HG02798 (cell line): ENCODE results near the gene GPR62.
"Not testable (repeated sequence)": the region's sequence is repeated elsewhere in the genome, so short reads cannot be mapped to it uniquely, and the experiment has no call there.

Source experiments
- ATAC-seq: cut with Tn5 transposase; IDR thresholded peaks from one replicate; pipeline ENCODE4 v1.9.1; 2021; ENCODE audit warnings: mild to moderate bottlenecking; ENCODE audit not compliant: unreplicated experiment, poor library complexity

Gene GPR62

GRCh38 chr3:51986010-51986947 lies 31.1 kb downstream of the GPR62 start:
- ATAC-seq, result no peak

- ATAC-seq, result no peak
Measured at GRCh38 chr3:51987568-51987967, 32.4 kb downstream of the GPR62 start.

DNA sequence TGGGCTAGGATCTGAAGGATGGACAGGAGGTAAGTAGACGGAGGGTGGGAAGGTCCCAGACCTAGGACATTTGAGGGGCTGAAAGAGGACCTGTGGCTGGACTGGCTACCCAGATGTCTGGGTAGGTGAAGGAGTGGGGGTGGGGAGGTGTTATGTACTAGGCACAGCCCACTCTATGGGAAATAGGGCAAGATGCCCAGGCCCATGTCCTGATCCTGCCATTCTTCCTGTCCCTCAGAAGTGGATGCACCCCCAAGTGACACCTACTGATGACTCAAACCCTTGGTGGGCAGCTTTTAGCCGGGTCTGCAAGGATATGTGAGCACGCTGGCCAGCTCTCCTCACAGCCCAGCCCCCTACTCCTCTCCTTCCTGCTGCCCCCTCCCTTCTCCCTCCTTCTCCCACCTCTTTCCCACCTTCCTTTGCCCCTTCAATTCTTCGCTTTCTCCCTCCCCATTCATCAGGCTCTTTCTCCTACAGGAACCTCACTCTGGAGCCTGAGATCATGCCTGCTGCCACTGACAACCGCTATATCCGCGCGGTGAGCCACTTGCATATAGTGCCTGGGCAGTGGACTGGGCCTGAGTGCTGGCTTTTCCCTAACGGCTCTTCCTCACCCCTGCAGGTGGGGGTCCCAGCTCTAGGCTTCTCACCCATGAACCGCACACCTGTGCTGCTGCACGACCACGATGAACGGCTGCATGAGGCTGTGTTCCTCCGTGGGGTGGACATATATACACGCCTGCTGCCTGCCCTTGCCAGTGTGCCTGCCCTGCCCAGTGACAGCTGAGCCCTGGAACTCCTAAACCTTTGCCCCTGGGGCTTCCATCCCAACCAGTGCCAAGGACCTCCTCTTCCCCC lies 33.3 kb downstream of the GPR62 start:
- no peak for ATAC-seq

- ATAC-seq, result not testable (repeated sequence)
Measured at GRCh38 chr3:51990501-51990971, 35.4 kb downstream of the GPR62 start.

DNA sequence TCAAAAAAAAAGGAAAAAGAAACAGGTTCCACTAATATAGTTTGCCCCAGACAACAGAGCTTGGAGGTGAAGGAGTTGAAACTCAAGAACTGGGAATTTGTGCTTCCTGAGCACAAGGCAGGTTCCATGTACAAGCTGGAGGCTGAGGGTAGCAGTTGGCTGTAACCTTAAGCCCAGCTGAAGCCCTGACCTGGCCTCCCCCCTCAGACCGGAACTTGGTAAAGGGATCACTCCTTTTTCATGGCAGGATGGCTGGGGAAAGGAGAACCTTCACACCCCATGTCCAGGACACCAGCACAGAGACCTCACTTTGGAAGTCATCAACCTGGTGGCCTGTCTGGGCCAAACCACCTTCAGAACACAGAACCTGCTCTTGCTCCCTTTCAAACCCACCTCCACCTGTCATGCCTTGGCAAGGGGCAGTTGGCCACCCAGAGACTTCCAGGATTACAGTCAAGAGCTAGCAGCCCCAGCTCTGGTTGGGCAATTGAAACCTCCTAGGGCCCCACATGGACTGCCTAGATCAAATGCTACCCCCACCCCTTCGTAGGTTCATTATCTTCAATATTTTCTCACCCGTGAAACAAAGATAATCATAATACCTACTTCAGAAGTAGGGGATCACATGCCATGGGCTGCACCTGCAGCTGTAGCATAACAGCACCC lies 37.0 kb downstream of the GPR62 start:
- no peak for ATAC-seq

GRCh38 chr3:51993657-51994056 lies 38.5 kb downstream of the GPR62 start:
- not testable (repeated sequence) for ATAC-seq

GRCh38 chr3:51994530-51994929 lies 39.3 kb downstream of the GPR62 start:
- no peak for ATAC-seq

- ATAC-seq, result peak; percentile 92
Measured at GRCh38 chr3:51995346-51996163, 40.4 kb downstream of the GPR62 start, which contains the start of gene RPL29. Gene RPL29, minus strand, starts transcription at chr3:51995895. Its CDS starts 434 bp downstream, at chr3:51995461.

DNA sequence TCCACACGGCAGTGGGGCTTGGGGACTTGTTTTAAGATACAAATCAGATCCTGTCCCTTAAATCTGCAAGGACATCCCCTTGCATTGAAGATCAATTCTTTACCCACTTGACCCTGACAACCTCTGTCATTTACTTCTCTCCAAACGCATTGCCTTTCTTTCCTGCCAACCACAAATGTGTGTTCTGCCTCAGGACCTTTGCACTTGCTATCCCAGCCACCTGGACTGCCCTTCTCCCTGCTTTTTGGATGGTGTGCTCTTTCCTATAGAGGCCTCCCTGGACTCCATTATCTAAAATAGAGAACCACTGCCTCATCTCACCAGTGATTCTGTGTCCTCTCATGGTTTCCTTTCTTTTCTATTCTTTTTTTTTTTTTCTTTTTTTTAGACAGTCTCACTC lies 42.0 kb downstream of the GPR62 start:
- ATAC-seq, result no peak

GRCh38 chr3:51997935-51998596 lies 42.9 kb downstream of the GPR62 start:
- no peak for ATAC-seq

GRCh38 chr3:51998774-51999173 lies 43.6 kb downstream of the GPR62 start:
- ATAC-seq, result no peak

- ATAC-seq, result no peak
Measured at GRCh38 chr3:51999846-52000245, 44.7 kb downstream of the GPR62 start.

GRCh38 chr3:52001443-52001974 lies 46.3 kb downstream of the GPR62 start:
- peak; percentile 89 for ATAC-seq

- no peak for ATAC-seq
Measured at GRCh38 chr3:52002748-52003147, 47.6 kb downstream of the GPR62 start.

DNA sequence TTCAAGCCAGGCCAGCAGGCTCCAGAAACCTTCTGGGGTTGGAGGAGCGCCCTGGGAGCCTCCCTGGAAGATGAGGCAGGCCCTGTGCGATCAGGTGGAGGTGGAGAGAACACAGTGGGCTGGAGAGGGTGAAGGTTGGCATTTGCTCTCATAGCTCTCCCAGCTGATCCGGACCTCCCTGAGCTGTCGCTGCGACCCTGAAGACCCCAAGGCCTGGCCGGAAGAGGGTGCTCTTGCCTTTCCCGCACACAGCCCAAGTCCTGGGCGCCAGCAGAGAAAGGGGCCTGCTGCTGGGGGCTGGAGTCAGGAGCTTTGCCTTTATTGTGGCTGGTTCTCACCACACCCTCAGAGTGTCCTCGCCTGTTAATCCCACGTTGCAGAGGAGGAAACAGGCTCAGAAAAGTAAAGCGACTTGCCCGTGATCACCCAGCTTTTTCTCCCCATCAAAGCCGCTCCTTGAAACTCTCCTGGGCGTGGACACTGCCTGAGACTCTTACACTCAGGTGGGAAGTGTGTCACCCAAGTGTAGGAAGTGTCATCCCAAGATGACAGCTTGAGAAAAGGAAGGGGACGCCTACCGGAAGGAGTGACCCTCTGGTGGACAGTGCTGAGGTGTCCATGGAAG lies 49.1 kb downstream of the GPR62 start:
- ATAC-seq, result no peak

- no peak for ATAC-seq
Measured at GRCh38 chr3:52004906-52005395, 49.8 kb downstream of the GPR62 start.

DNA sequence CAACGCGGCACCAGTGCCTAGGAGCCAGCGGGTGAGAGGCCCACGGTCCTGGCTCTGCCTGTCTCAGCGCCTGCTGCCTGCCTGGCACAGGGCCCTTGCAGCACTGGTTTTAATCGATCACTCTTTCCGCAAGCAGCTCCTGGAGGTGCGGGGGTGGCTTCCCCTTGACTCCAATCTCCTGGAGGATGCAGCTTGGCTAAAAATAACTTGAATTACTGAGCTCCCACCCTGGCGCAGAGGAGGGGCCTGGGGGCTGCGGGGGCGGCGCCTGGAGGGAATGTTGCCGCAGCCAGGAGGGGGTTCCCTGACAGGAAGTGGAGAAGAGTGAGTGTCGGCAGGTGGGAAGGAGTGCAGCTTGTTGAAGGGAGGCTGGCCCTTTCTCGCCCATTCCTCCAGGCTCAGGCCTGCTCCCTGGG lies 50.4 kb downstream of the GPR62 start:
- ATAC-seq, result no peak
